Endodermal cell (in vitro differentiated cells): ENCODE results near the gene PLA2G2C. TPM values are rescaled to one million over a fixed set of nuclear protein-coding genes. Genes with fewer than 3 reads are reported as not detected.

Experiments used
- DNase-seq: peaks from one replicate; pipeline ENCODE4 v3.0.0-alpha.2; 2017
- H3K27ac ChIP-seq: 2 replicates; pipeline ENCODE4 v1.5.1; 2013; ENCODE audit warnings: mild to moderate bottlenecking, low read depth, low read length, moderate library complexity
- H3K27me3 ChIP-seq: 2 replicates; pipeline ENCODE4 v1.6.1; 2013; ENCODE audit warnings: mild to moderate bottlenecking, low read length, moderate library complexity; ENCODE audit not compliant: insufficient read depth, control insufficient read depth, poor library complexity, severe bottlenecking
- H3K36me3 ChIP-seq: 2 replicates; pipeline ENCODE4 v1.7.0; 2013; ENCODE audit warnings: mild to moderate bottlenecking, low read length, moderate library complexity; ENCODE audit not compliant: control insufficient read depth, insufficient read depth
- H3K4me1 ChIP-seq: one replicate; pipeline ENCODE4 v1.7.0; 2013; ENCODE audit warnings: low read length; ENCODE audit not compliant: control insufficient read depth, insufficient read depth
- H3K4me3 ChIP-seq: 2 replicates; pipeline ENCODE4 v1.5.1; 2013; ENCODE audit warnings: mild to moderate bottlenecking, low read length, moderate library complexity
- H3K9ac ChIP-seq: 2 replicates; pipeline ENCODE4 v1.6.1; 2013; ENCODE audit warnings: mild to moderate bottlenecking, low read length, moderate library complexity; ENCODE audit not compliant: poor library complexity, severe bottlenecking; ENCODE audit errors: extremely low read depth
- H3K9me3 ChIP-seq: 2 replicates; pipeline ENCODE4 v1.6.1; 2013; ENCODE audit warnings: mild to moderate bottlenecking, low read length, moderate library complexity; ENCODE audit not compliant: control insufficient read depth
- H3K27ac Mint-ChIP-seq: 2 replicates; pipeline ENCODE4 v1.8.0; 2020; ENCODE audit warnings: mixed read lengths
- H3K27me3 Mint-ChIP-seq: 2 replicates; pipeline ENCODE4 v1.8.0; 2021; ENCODE audit warnings: mild to moderate bottlenecking, mixed read lengths; ENCODE audit not compliant: insufficient read depth
- H3K36me3 Mint-ChIP-seq: 2 replicates; pipeline ENCODE4 v1.8.0; 2020; ENCODE audit warnings: low read depth, mixed read lengths
- H3K4me1 Mint-ChIP-seq: 2 replicates; pipeline ENCODE4 v1.8.0; 2020; ENCODE audit warnings: mixed read lengths
- H3K4me3 Mint-ChIP-seq: 2 replicates; pipeline ENCODE4 v1.8.0; 2020; ENCODE audit warnings: mild to moderate bottlenecking, moderate library complexity, mixed read lengths
- H3K9me3 Mint-ChIP-seq: 2 replicates; pipeline ENCODE4 v1.8.0; 2020; ENCODE audit warnings: mild to moderate bottlenecking, mixed read lengths
- WGBS, 2 experiments: methylation state at CpG; one replicate each; pipeline versions ENCODE4 v1.1.5 to v1.1.7; 2013; ENCODE audit warnings: missing lambda C conversion rate in 2 of 2, mixed read lengths in 1 of 2; ENCODE audit not compliant: insufficient coverage in 1 of 2, insufficient read length in 1 of 2; 5-methylcytosine and 5-hydroxymethylcytosine counted together
- total RNA-seq, 2 donors: library from RNA; stranded (reverse); fragmentation: NEBNext Ultra II Directional in 1 of 2; extraction: Animal tissue kit (Norgen Biotek cat#: 25700) in 1 of 2; gene quantifications; 2 replicates in 1 of 2; 3 replicates in 1 of 2; pipeline ENCODE4 v1.2.1, GENCODE V29; 2021
- TF ChIP-seq, protein P1 (sequence below): fragments of 200-600 bp; sonication (generic); conservative IDR thresholded peaks from 2 replicates; pipeline ENCODE4 v1.5.0; 2021; ENCODE audit warnings: antibody characterized with exemption, mild to moderate bottlenecking

The PLA2G2C gene
- total RNA-seq, 2 donors from 2014 or later = not detected

GRCh38 chr1:20141001-20141400, 45.3 kb downstream of the PLA2G2C start:
- Histone ChIP-seq H3K27me3 (no peaks in the 10 kb centered on the region), H3K4me1 (no peaks in the 10 kb centered on the region), H3K4me3 (no peak overlapping the region), H3K9ac (no peak overlapping the region), H3K27ac (no peak overlapping the region), H3K36me3 (no peaks in the 10 kb centered on the region), H3K9me3 (no peaks in the 10 kb centered on the region)
- peaks cover 1% of the 10 kb centered on the region for H3K27me3 Mint-ChIP-seq
- H3K4me1 Mint-ChIP-seq = no peaks in the 10 kb centered on the region
- no peaks in the 10 kb centered on the region for H3K36me3 Mint-ChIP-seq
- peaks cover 4% of the 10 kb centered on the region for H3K9me3 Mint-ChIP-seq
- no peak overlapping the region for H3K27ac Mint-ChIP-seq
- H3K4me3 Mint-ChIP-seq = no peak overlapping the region
- no peak for DNase-seq
- TF ChIP-seq, protein P1, sequence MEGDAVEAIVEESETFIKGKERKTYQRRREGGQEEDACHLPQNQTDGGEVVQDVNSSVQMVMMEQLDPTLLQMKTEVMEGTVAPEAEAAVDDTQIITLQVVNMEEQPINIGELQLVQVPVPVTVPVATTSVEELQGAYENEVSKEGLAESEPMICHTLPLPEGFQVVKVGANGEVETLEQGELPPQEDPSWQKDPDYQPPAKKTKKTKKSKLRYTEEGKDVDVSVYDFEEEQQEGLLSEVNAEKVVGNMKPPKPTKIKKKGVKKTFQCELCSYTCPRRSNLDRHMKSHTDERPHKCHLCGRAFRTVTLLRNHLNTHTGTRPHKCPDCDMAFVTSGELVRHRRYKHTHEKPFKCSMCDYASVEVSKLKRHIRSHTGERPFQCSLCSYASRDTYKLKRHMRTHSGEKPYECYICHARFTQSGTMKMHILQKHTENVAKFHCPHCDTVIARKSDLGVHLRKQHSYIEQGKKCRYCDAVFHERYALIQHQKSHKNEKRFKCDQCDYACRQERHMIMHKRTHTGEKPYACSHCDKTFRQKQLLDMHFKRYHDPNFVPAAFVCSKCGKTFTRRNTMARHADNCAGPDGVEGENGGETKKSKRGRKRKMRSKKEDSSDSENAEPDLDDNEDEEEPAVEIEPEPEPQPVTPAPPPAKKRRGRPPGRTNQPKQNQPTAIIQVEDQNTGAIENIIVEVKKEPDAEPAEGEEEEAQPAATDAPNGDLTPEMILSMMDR = no peak
- WGBS, 2 experiments = 93 to 100% methylated on average over 7 to 9 of the region's 9 CpGs

DNA sequence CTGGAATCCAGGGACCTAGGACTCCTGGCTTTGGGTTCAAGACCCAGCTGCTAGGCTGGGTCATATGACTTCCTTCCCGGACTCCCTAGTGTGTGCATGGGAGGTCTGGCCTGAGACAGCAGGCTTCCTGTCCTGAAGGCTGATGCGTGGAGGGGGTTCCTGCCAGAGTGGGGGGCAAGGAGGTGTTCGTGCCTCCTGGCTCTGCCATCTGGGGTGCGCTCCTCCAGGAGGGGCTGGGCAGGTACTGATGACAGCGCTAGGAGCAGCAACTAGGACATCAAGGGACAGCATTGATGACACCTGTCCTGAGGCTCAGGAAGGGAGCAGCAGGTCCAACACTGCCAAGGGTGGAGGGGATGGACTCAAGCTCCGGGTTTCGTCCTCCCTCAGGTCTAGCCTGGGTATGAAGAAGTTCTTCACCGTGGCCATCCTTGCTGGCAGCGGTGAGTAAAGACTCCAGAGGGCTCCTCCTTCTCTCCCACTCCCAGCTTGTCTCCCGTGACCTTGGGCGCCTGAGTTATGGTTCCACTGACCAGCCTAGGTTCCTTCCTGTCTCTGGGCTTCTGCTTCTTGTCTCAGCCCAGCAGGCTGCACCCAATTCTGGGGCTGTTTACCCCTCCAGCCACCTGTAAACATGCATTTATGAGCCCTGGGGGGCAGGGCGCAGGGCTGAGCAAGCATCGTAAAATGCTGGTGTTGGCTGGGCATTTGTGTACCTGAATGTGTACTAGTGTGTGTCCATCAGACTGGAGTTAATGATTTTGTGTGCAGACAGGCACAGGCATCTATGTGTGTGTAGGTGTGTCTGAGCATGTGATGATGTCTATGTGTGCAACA, 46.3 kb downstream of the PLA2G2C start:
- Histone ChIP-seq H3K9me3 (no peaks in the 10 kb centered on the region), H3K27me3 (no peaks in the 10 kb centered on the region), H3K36me3 (no peaks in the 10 kb centered on the region), H3K4me1 (no peaks in the 10 kb centered on the region), H3K9ac (no peak overlapping the region), H3K4me3 (no peak overlapping the region), H3K27ac (no peak overlapping the region)
- H3K9me3 Mint-ChIP-seq = peaks cover 4% of the 10 kb centered on the region
- H3K27ac Mint-ChIP-seq = no peak overlapping the region
- TF ChIP-seq, protein P1 = no peak
- H3K4me3 Mint-ChIP-seq = no peak overlapping the region
- no peaks in the 10 kb centered on the region for H3K36me3 Mint-ChIP-seq
- H3K27me3 Mint-ChIP-seq = peaks cover 1% of the 10 kb centered on the region
- WGBS, 2 experiments = 91 to 94% methylated on average over 7 to 13 of the region's 13 CpGs
- no peaks in the 10 kb centered on the region for H3K4me1 Mint-ChIP-seq
- no peak for DNase-seq

DNA sequence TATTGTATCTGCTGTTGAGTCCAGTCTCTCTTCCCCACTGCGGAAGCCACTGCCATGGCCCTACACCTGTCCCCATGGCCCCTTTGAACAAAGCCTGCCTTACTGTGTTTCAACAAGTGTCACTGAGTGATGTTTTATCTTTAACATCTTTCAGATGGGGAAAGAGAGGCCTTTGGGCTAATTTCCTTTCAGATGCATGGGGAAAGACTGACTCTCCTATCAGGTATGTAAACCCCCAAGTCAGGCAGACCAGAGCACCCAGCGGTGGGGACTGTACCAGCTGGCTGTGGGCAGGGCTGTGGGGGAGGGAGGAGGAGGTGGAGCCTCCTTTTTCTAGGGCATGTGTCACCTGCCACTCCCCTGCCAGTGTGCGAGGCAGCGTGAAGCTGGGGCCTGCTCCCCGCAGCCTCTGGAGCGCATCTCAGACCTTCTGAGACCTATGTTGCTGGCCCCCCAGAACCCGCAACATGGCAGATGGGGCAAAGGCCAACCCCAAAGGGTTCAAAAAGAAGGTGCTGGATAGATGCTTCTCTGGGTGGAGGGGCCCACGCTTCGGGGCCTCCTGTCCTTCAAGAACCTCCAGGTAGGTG, 47.3 kb downstream of the PLA2G2C start, which contains the start of gene PLA2G2F:
PLA2G2F (plus strand) TSS at position 363 of the 590 bp plus-strand sequence; CDS start at position 468, 105 bp downstream.
- Histone ChIP-seq H3K9me3 (no peaks in the 10 kb centered on the region), H3K9ac (no peak within 1 kb of the TSS), H3K4me1 (no peaks in the 10 kb centered on the region), H3K4me3 (no peak within 1 kb of the TSS), H3K27me3 (no peaks in the 10 kb centered on the region), H3K27ac (no peak within 1 kb of the TSS), H3K36me3 (no peaks in the 10 kb centered on the region)
- peaks cover 4% of the 10 kb centered on the region for H3K9me3 Mint-ChIP-seq
- H3K36me3 Mint-ChIP-seq = no peaks in the 10 kb centered on the region
- H3K27me3 Mint-ChIP-seq = peaks cover 1% of the 10 kb centered on the region
- TF ChIP-seq, protein P1 = no peak
- no peak within 1 kb of the TSS for H3K4me3 Mint-ChIP-seq
- DNase-seq = no peak
- WGBS, 2 experiments = 91 to 93% methylated on average over 5 to 9 of the region's 9 CpGs
- H3K27ac Mint-ChIP-seq = no peak within 1 kb of the TSS
- H3K4me1 Mint-ChIP-seq = no peaks in the 10 kb centered on the region
